RWPE1 (cell line): ENCODE results near the gene FBXW4.

Experiments
- CTCF ChIA-PET: fragments of 350-600 bp; sonication (Branson Sonifier 250); formaldehyde crosslinking; extraction: SDS; loops from one replicate; lab custom pipeline; 2021; lab: Yijun Ruan, JAX
- POLR2A ChIA-PET: fragments of 400-600 bp; formaldehyde crosslinking; extraction: SDS; loops from one replicate; lab custom pipeline; 2020; ENCODE audit warnings: antibody characterized with exemption; ENCODE audit not compliant: low non-redundant PET; lab: Yijun Ruan, JAX
- DNase-seq: peaks from one replicate; pipeline ENCODE4 v3.0.0; 2012; ENCODE audit warnings: low spot score
- H3K27ac ChIP-seq: fragments of 450-650 bp; 2 replicates; pipeline ENCODE4 v1.5.1; 2017
- CTCF ChIP-seq: fragments of 450-650 bp; conservative IDR thresholded peaks from 2 replicates; pipeline ENCODE4 v1.5.1; 2017; ENCODE audit warnings: low read depth, mild to moderate bottlenecking

Gene FBXW4

GRCh38 chr10:101566333-101567164 lies 128.4 kb downstream of the FBXW4 start:
- DNase-seq = no peak
- CTCF ChIA-PET = interaction anchor here (0.6 to 0.7 kb wide), 3 partner anchors 8 to 552 kb away, joined by 3 to 4 read pairs (median 3); no protein-coding TSS in a partner anchor
- POLR2A ChIA-PET = no interaction called here

GRCh38 chr10:101565936-101566332 lies 129.0 kb downstream of the FBXW4 start:
- TF ChIP-seq CTCF = no peak
- ChIA-PET CTCF (interaction anchor here (0.6 to 0.7 kb wide), 2 partner anchors 99 to 551 kb away, joined by 3 to 4 read pairs; no protein-coding TSS in a partner anchor), POLR2A (no interaction called here)
- DNase-seq = no peak
- no peak overlapping the region for H3K27ac ChIP-seq

More at GRCh38 chr10:101566333-101567164, 128.4 kb downstream of the FBXW4 start:
- no peak for TF ChIP-seq CTCF
- no peak overlapping the region for H3K27ac ChIP-seq

GRCh38 chr10:101565370-101565900 lies 129.5 kb downstream of the FBXW4 start:
- no peak overlapping the region for H3K27ac ChIP-seq
- no peak for TF ChIP-seq CTCF
- ChIA-PET POLR2A (no interaction called here), CTCF (interaction anchor here (0.7 kb wide), 1 partner anchor 98 kb away, joined by 4 read pairs; no protein-coding TSS in a partner anchor)
- DNase-seq = no peak

GRCh38 chr10:101564490-101564991 lies 130.4 kb downstream of the FBXW4 start:
- CTCF ChIA-PET = no interaction called here
- TF ChIP-seq CTCF = no peak
- POLR2A ChIA-PET = no interaction called here
- no peak for DNase-seq
- H3K27ac ChIP-seq = no peak overlapping the region

- no peak for TF ChIP-seq CTCF
- CTCF ChIA-PET = no interaction called here
- POLR2A ChIA-PET = no interaction called here
- DNase-seq = no peak
- H3K27ac ChIP-seq = no peak overlapping the region
These were observed 131.4 kb downstream of the FBXW4 start for GRCh38 chr10:101563497-101564040.

- no peak overlapping the region for H3K27ac ChIP-seq
- TF ChIP-seq CTCF = no peak
- CTCF ChIA-PET = interaction anchor here (0.5 kb wide), 1 partner anchor 22 kb away, joined by 3 read pairs; no protein-coding TSS in a partner anchor
- POLR2A ChIA-PET = no interaction called here
- no peak for DNase-seq
These were observed 132.0 kb downstream of the FBXW4 start for GRCh38 chr10:101563007-101563406.
